Mesenchymal stem cell (in vitro differentiated cells and primary cell): ENCODE measurements around the gene LRRC71.

Source experiments
- DNase-seq: peaks from one replicate; pipeline ENCODE4 v3.0.0-alpha.2; 2013
- H2AFZ ChIP-seq: one replicate; pipeline ENCODE4 v1.6.1; 2013; ENCODE audit warnings: low read depth, mild to moderate bottlenecking, control low read depth, inconsistent platforms, low read length, moderate library complexity
- H2AK5ac ChIP-seq: 2 replicates; pipeline ENCODE4 v1.6.1; 2013; ENCODE audit warnings: low read length, moderate library complexity, mild to moderate bottlenecking, inconsistent platforms; ENCODE audit not compliant: severe bottlenecking
- H2BK120ac ChIP-seq: one replicate; pipeline ENCODE4 v1.6.1; 2013; ENCODE audit warnings: low read depth, mild to moderate bottlenecking, inconsistent platforms, low read length, moderate library complexity
- H2BK12ac ChIP-seq, 2 experiments: one replicate each; pipeline ENCODE4 v1.6.1; 2013; ENCODE audit warnings: inconsistent platforms in 2 of 2, low read length in 2 of 2, mild to moderate bottlenecking in 2 of 2, moderate library complexity in 2 of 2, control low read depth in 1 of 2
- H2BK15ac ChIP-seq: one replicate; pipeline ENCODE4 v1.6.1; 2013; ENCODE audit warnings: mild to moderate bottlenecking, low read depth, inconsistent platforms; ENCODE audit not compliant: poor library complexity, severe bottlenecking
- H2BK5ac ChIP-seq: 2 replicates; pipeline ENCODE4 v1.6.1; 2013; ENCODE audit warnings: low read depth, mild to moderate bottlenecking, low read length, control low read depth, inconsistent platforms; ENCODE audit not compliant: poor library complexity, severe bottlenecking
- H3K14ac ChIP-seq, 2 experiments: one replicate each; pipeline ENCODE4 v1.6.1; 2013; ENCODE audit warnings: inconsistent platforms in 2 of 2, low read length in 2 of 2, control low read depth in 1 of 2, mild to moderate bottlenecking in 1 of 2, moderate library complexity in 1 of 2
- H3K18ac ChIP-seq, 2 experiments: one replicate each; pipeline ENCODE4 v1.6.1; 2013; ENCODE audit warnings: inconsistent platforms in 2 of 2, low read length in 2 of 2, control low read depth in 1 of 2, low read depth in 1 of 2, mild to moderate bottlenecking in 1 of 2
- H3K23ac ChIP-seq, 2 experiments: one replicate each; pipeline ENCODE4 v1.6.1; 2013; ENCODE audit warnings: inconsistent platforms in 2 of 2, low read length in 2 of 2, mild to moderate bottlenecking in 2 of 2, moderate library complexity in 2 of 2, control low read depth in 1 of 2
- H3K27ac ChIP-seq: 2 replicates; pipeline ENCODE4 v1.5.1; 2013; ENCODE audit warnings: mild to moderate bottlenecking, moderate library complexity, low read length, control low read depth, inconsistent platforms; ENCODE audit not compliant: poor library complexity, severe bottlenecking
- H3K27me3 ChIP-seq, 2 experiments: 2 replicates each; pipeline versions ENCODE4 v1.6.1 to v1.7.0; 2013; ENCODE audit warnings: low read length in 2 of 2, mild to moderate bottlenecking in 2 of 2, moderate library complexity in 2 of 2, control low read depth in 1 of 2, inconsistent platforms in 1 of 2; ENCODE audit not compliant: control insufficient read depth in 1 of 2, insufficient read depth in 1 of 2
- H3K36me3 ChIP-seq, 2 experiments: 2 replicates each; pipeline versions ENCODE4 v1.6.1 to v1.7.0; 2013; ENCODE audit warnings: low read length in 2 of 2, control low read depth in 1 of 2, inconsistent platforms in 1 of 2, low read depth in 1 of 2, mild to moderate bottlenecking in 1 of 2; ENCODE audit not compliant: insufficient read depth in 2 of 2, control insufficient read depth in 1 of 2
- H3K4ac ChIP-seq, 2 experiments: one replicate each; pipeline ENCODE4 v1.6.1; 2013; ENCODE audit warnings: inconsistent platforms in 2 of 2, low read length in 2 of 2, mild to moderate bottlenecking in 2 of 2, moderate library complexity in 2 of 2, control low read depth in 1 of 2, low read depth in 1 of 2
- H3K4me1 ChIP-seq: 2 replicates; pipeline ENCODE4 v1.6.1; 2013; ENCODE audit warnings: low read depth, low read length, control low read depth; ENCODE audit not compliant: control insufficient read depth, insufficient read depth
- H3K4me2 ChIP-seq: 2 replicates; pipeline ENCODE4 v1.6.1; 2013; ENCODE audit warnings: low read length, mild to moderate bottlenecking, inconsistent platforms; ENCODE audit not compliant: poor library complexity, severe bottlenecking
- H3K4me3 ChIP-seq, 2 experiments: 2 replicates each; pipeline versions ENCODE4 v1.5.1 to v1.7.0; 2013; ENCODE audit warnings: low read length in 2 of 2, mild to moderate bottlenecking in 2 of 2, control low read depth in 1 of 2, low read depth in 1 of 2; ENCODE audit not compliant: insufficient read depth in 1 of 2
- H3K79me1 ChIP-seq: replicated peaks from 2 replicates; pipeline ENCODE4 v1.6.1; 2013; ENCODE audit warnings: mild to moderate bottlenecking, control low read depth, low read length, inconsistent platforms; ENCODE audit not compliant: poor library complexity, severe bottlenecking
- H3K9ac ChIP-seq: 2 replicates; pipeline ENCODE4 v1.7.0; 2013; ENCODE audit warnings: mild to moderate bottlenecking, low read length, moderate library complexity
- H3K9me3 ChIP-seq: 2 replicates; pipeline ENCODE4 v1.7.0; 2013; ENCODE audit warnings: mild to moderate bottlenecking, low read length; ENCODE audit not compliant: control insufficient read depth
- H4K8ac ChIP-seq: one replicate; pipeline ENCODE4 v1.6.1; 2013; ENCODE audit warnings: inconsistent platforms, mild to moderate bottlenecking, low read length, moderate library complexity
- H4K91ac ChIP-seq: one replicate; pipeline ENCODE4 v1.6.1; 2013; ENCODE audit warnings: mild to moderate bottlenecking, low read length, inconsistent platforms
- WGBS: methylation state at CpG from one replicate; pipeline ENCODE4 v1.1.7; 2013; ENCODE audit warnings: mixed read lengths; 5-methylcytosine and 5-hydroxymethylcytosine counted together

The LRRC71 gene

GRCh38 chr1:156936191-156936590 lies 15.8 kb downstream of the LRRC71 start:
- Histone ChIP-seq H3K4ac (no peak overlapping the region), H2BK5ac (no peak overlapping the region), H3K18ac (no peak overlapping the region), H4K8ac (no peak overlapping the region), H3K4me2 (no peak overlapping the region), H3K27me3 (peaks cover 0 to 3% of the 10 kb centered on the region in 2 experiments), H3K27ac (no peak overlapping the region), H3K9ac (no peak overlapping the region), H2BK15ac (no peak overlapping the region), H3K14ac (no peak overlapping the region), H3K4me1 (no peaks in the 10 kb centered on the region), H4K91ac (no peak overlapping the region), H3K23ac (no peak overlapping the region), H3K36me3 (peaks cover 59 to 63% of the 10 kb centered on the region in 2 experiments), H2AFZ (no peak overlapping the region), H2AK5ac (no peak overlapping the region), H2BK12ac (no peak overlapping the region), H3K79me1 (no peaks in the 10 kb centered on the region), H3K9me3 (no peaks in the 10 kb centered on the region), H2BK120ac (no peak overlapping the region), H3K4me3 (no peak overlapping the region)
- 91% methylated on average over 4 of the region's 5 CpGs for WGBS
- DNase-seq, result no peak

- Histone ChIP-seq H3K4me1 (no peaks in the 10 kb centered on the region), H3K4ac (no peak overlapping the region), H3K27me3 (no peaks in the 10 kb centered on the region), H3K9ac (no peak overlapping the region), H2BK120ac (no peak overlapping the region), H2BK12ac (no peak overlapping the region), H2AFZ (no peak overlapping the region), H2BK15ac (no peak overlapping the region), H3K4me3 (no peak overlapping the region), H3K23ac (no peak overlapping the region), H3K4me2 (no peak overlapping the region), H3K18ac (no peak overlapping the region), H2AK5ac (no peak overlapping the region), H3K27ac (no peak overlapping the region), H2BK5ac (no peak overlapping the region), H4K8ac (no peak overlapping the region), H4K91ac (no peak overlapping the region), H3K36me3 (peaks cover 64 to 68% of the 10 kb centered on the region in 2 experiments), H3K9me3 (no peaks in the 10 kb centered on the region), H3K14ac (no peak overlapping the region), H3K79me1 (no peaks in the 10 kb centered on the region)
- 95% methylated on average over 10 of the region's 10 CpGs for WGBS
- no peak for DNase-seq
These were observed 16.3 kb downstream of the LRRC71 start for GRCh38 chr1:156936721-156937220.

DNA sequence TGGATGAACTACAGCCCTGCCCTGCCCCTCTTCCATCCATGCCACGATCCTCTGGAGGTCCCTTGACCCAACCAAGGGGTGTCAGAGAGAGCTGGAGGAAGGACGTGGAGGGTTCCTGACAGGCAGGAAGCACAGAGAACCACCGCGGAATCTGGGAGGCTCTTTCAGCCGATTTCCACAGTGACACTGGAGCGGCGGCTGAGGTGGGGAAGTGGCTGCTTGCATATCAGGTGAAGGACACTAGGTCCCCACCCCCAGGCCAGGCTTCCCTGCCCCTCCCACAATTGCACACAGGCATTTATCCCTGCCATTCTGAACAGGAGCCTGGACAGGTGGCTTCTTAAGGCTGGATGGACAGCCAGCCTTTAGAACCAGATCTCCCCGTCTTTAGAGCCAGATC lies 17.5 kb downstream of the LRRC71 start:
- no peak overlapping the region for H4K91ac ChIP-seq
- no peak overlapping the region for H2AFZ ChIP-seq
- peaks cover 75 to 80% of the 10 kb centered on the region in 2 experiments for H3K36me3 ChIP-seq
- H2BK12ac ChIP-seq, result no peak overlapping the region
- no peak overlapping the region for H3K4ac ChIP-seq
- 92% methylated on average over 7 of the region's 8 CpGs for WGBS
- H3K4me3 ChIP-seq, result no peak overlapping the region
- H3K14ac ChIP-seq, result no peak overlapping the region
- no peak overlapping the region for H2BK5ac ChIP-seq
- H3K79me1 ChIP-seq, result no peaks in the 10 kb centered on the region
- DNase-seq, result no peak
- no peak overlapping the region for H3K18ac ChIP-seq
- H3K27ac ChIP-seq, result no peak overlapping the region
- no peak overlapping the region for H4K8ac ChIP-seq
- no peaks in the 10 kb centered on the region for H3K27me3 ChIP-seq
- H3K4me1 ChIP-seq, result no peaks in the 10 kb centered on the region
- no peak overlapping the region for H2AK5ac ChIP-seq
- no peaks in the 10 kb centered on the region for H3K9me3 ChIP-seq
- H3K9ac ChIP-seq, result no peak overlapping the region
- H2BK15ac ChIP-seq, result no peak overlapping the region
- H2BK120ac ChIP-seq, result no peak overlapping the region
- no peak overlapping the region for H3K23ac ChIP-seq
- H3K4me2 ChIP-seq, result no peak overlapping the region

DNA sequence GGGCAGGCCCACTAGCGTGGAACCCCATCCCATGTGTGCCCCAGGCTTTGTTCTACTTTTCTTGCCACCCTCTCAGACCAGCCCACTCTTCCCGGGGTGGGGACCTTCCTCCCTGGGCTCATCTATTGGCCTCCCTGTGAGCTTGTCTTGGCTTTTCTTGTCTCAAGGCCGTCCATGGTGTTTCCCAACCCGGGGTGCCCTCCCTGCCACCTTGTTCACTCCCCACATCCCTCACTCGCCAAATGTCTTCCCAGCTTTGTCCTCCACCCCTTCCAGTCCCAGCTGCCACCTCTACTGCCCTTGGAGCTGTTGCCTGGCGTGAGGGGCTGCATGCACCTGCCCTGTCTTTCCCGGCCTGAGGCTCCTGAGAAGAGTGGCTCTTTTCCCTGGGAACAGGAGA lies 18.4 kb downstream of the LRRC71 start:
- Histone ChIP-seq H3K27me3 (no peaks in the 10 kb centered on the region), H3K4me2 (no peak overlapping the region), H3K23ac (no peak overlapping the region), H3K9me3 (no peaks in the 10 kb centered on the region), H3K27ac (no peak overlapping the region), H3K4me1 (no peaks in the 10 kb centered on the region), H2AFZ (no peak overlapping the region), H3K18ac (no peak overlapping the region), H4K8ac (no peak overlapping the region), H2BK5ac (no peak overlapping the region), H3K9ac (no peak overlapping the region), H4K91ac (no peak overlapping the region), H2AK5ac (no peak overlapping the region), H3K79me1 (no peaks in the 10 kb centered on the region), H3K36me3 (peaks cover 81 to 85% of the 10 kb centered on the region in 2 experiments), H2BK120ac (no peak overlapping the region), H3K14ac (no peak overlapping the region), H2BK15ac (no peak overlapping the region), H3K4me3 (no peak overlapping the region), H2BK12ac (no peak overlapping the region), H3K4ac (no peak overlapping the region)
- DNase-seq, result no peak
- WGBS, result 96% methylated on average over 7 of the region's 7 CpGs
